ENCODE data around the gene SOHLH2.

SOHLH2 gene

DNA sequence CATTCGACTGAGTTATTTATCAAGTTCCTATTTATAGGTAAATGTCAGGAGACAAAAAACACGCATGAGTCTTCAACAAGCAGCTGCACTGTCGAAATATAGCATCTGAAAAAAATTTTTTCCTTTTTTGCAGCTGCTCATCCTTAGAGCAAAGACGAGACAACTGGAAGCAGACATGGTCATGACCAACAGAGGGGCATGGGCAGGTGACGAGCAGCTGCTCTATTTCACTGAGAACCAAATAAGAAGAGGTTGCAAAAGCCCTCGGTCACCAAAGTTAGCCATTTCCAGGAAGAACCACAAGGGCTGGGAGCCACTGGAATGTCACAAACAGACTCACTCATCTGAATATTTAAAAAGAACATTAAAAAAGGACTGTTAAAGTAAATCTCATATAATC, 22.2 kb downstream of the SOHLH2 start:
- peak; percentile 4 to 23 for DNase-seq (ENCODE audit: low read depth in 2 of 2)
- no peak for TF ChIP-seq CTCF (IDR thresholded peaks at IDR 0.05; ENCODE audit: low read depth, low read length)
- H3K4me3 ChIP-seq (replicated peaks in 1 of 2; ENCODE audit: low read depth in 2 of 2, low read length in 2 of 2) = no peak overlapping the region

- TF ChIP-seq CTCF (IDR thresholded peaks at IDR 0.05; ENCODE audit: low read depth, low read length) = no peak
- no peak overlapping the region for H3K4me3 ChIP-seq (replicated peaks in 1 of 2; ENCODE audit: low read depth in 2 of 2, low read length in 2 of 2)
- peak; percentile 10 to 31 for DNase-seq (ENCODE audit: low read depth in 2 of 2)
Measured at GRCh38 chr13:36190771-36191170, 23.6 kb downstream of the SOHLH2 start.

- DNase-seq (ENCODE audit: low read depth in 2 of 2) = no peak
- no peak for TF ChIP-seq CTCF (IDR thresholded peaks at IDR 0.05; ENCODE audit: low read depth, low read length)
- H3K4me3 ChIP-seq (replicated peaks in 1 of 2; ENCODE audit: low read depth in 2 of 2, low read length in 2 of 2) = no peak overlapping the region
Measured at GRCh38 chr13:36188441-36188840, 25.9 kb downstream of the SOHLH2 start.

DNA sequence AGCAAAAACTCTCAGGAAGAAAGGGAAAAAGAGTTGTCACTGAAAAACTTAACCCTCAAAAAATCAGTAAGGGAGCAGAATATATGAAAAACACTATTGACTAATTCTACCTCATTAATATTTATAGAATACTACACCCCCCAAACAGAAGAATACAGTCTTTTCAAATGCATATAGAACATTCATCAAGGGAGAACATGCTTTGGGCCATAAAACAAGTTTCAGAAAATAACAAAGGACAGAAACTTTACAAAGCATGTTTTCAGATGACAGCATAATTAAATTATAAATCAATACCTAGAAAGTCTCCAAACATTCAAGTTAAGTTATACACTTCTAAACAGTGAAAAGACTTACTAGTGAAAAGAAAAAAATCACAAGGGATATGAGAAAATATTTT, 30.5 kb downstream of the SOHLH2 start:
- no peak for DNase-seq (ENCODE audit: low read depth in 2 of 2)
- TF ChIP-seq CTCF (IDR thresholded peaks at IDR 0.05; ENCODE audit: low read depth, low read length) = no peak
- H3K4me3 ChIP-seq (replicated peaks in 1 of 2; ENCODE audit: low read depth in 2 of 2, low read length in 2 of 2) = no peak overlapping the region

GRCh38 chr13:36175621-36176020, 38.7 kb downstream of the SOHLH2 start:
- no peak for DNase-seq (ENCODE audit: low read depth in 2 of 2)
- TF ChIP-seq CTCF (IDR thresholded peaks at IDR 0.05; ENCODE audit: low read depth, low read length) = no peak
- no peak overlapping the region for H3K4me3 ChIP-seq (replicated peaks in 1 of 2; ENCODE audit: low read depth in 2 of 2, low read length in 2 of 2)

- DNase-seq (ENCODE audit: low read depth in 2 of 2) = no peak
- H3K4me3 ChIP-seq (replicated peaks in 1 of 2; ENCODE audit: low read depth in 2 of 2, low read length in 2 of 2) = no peak overlapping the region
- no peak for TF ChIP-seq CTCF (IDR thresholded peaks at IDR 0.05; ENCODE audit: low read depth, low read length)
Measured at GRCh38 chr13:36174923-36175322, 39.4 kb downstream of the SOHLH2 start.

GRCh38 chr13:36173571-36174322, 40.6 kb downstream of the SOHLH2 start:
- peak in 1 of 2 donors; percentile 41 for DNase-seq (ENCODE audit: low read depth in 2 of 2)
- TF ChIP-seq CTCF (IDR thresholded peaks at IDR 0.05; ENCODE audit: low read depth, low read length) = no peak

More at GRCh38 chr13:36173571-36174322, 40.6 kb downstream of the SOHLH2 start:
- H3K4me3 ChIP-seq (replicated peaks in 1 of 2; ENCODE audit: low read depth in 2 of 2, low read length in 2 of 2) = no peak overlapping the region

Measured in cardiac fibroblast (primary cell).